ENCODE measurements around the gene DYNC2I2.

- no peak for TF ChIP-seq EZH2 (IDR thresholded peaks at IDR 0.05; ENCODE audit: borderline replicate concordance, insufficient read depth, low read length, poor library complexity, severe bottlenecking)
- TF ChIP-seq CTCF (IDR thresholded peaks at IDR 0.05; ENCODE audit: poor library complexity, severe bottlenecking) = no peak
Observed at GRCh38 chr9:128627906-128628305, 28.7 kb downstream of the DYNC2I2 start.
